Liver (tissue), 9 donors: ENCODE results near the gene SHC4. TPM values are rescaled to one million over a fixed set of nuclear protein-coding genes. Genes with fewer than 3 reads are reported as not detected.

Source experiments
- DNase-seq: peaks from one replicate; pipeline ENCODE4 v3.0.0-alpha.2; 2017; ENCODE audit warnings: low spot score
- H3K27ac ChIP-seq, 2 donors: one replicate each; pipeline ENCODE4 v1.7.0; 2013; ENCODE audit warnings: inconsistent platforms in 2 of 2, low read length in 2 of 2, control low read depth in 1 of 2, low read depth in 1 of 2, mild to moderate bottlenecking in 1 of 2
- H3K27me3 ChIP-seq, 4 donors: one replicate each; pipeline versions ENCODE4 v1.6.1 to v1.7.0; 2013; ENCODE audit warnings: low read length in 3 of 4, inconsistent platforms in 1 of 4, mild to moderate bottlenecking in 1 of 4, moderate library complexity in 1 of 4; ENCODE audit not compliant: control insufficient read depth in 4 of 4, insufficient read depth in 4 of 4
- H3K36me3 ChIP-seq, 4 donors: one replicate each; pipeline versions ENCODE4 v1.6.1 to v1.7.0; 2013; ENCODE audit warnings: low read length in 3 of 4, mild to moderate bottlenecking in 3 of 4, low read depth in 1 of 4, moderate library complexity in 1 of 4; ENCODE audit not compliant: control insufficient read depth in 4 of 4, insufficient read depth in 3 of 4
- H3K4me1 ChIP-seq, 4 donors: one replicate each; pipeline versions ENCODE4 v1.6.1 to v1.7.0; 2013; ENCODE audit warnings: low read length in 3 of 4, mild to moderate bottlenecking in 3 of 4, moderate library complexity in 1 of 4; ENCODE audit not compliant: control insufficient read depth in 4 of 4, insufficient read depth in 4 of 4
- H3K4me3 ChIP-seq, 3 donors: one replicate each; pipeline versions ENCODE4 v1.6.1 to v1.7.0; 2013; ENCODE audit warnings: low read length in 3 of 3, control low read depth in 1 of 3, low read depth in 1 of 3, mild to moderate bottlenecking in 1 of 3
- H3K9ac ChIP-seq, 2 donors: one replicate each; pipeline ENCODE4 v1.7.0; 2013; ENCODE audit warnings: low read length in 2 of 2, mild to moderate bottlenecking in 2 of 2, moderate library complexity in 2 of 2, control low read depth in 1 of 2, low read depth in 1 of 2
- H3K9me3 ChIP-seq, 4 donors: one replicate each; pipeline versions ENCODE4 v1.6.1 to v1.7.0; 2013; ENCODE audit warnings: low read length in 3 of 4; ENCODE audit not compliant: control insufficient read depth in 4 of 4
- EGR1 ChIP-seq, 2 donors: IDR thresholded peaks; 2 replicates each; pipeline ENCODE4 v1.6.1; 2016 to 2018; ENCODE audit warnings: antibody characterized with exemption in 2 of 2, low read depth in 2 of 2
- FOXA2 ChIP-seq: IDR thresholded peaks from 2 replicates; pipeline ENCODE4 v1.6.1; 2016; ENCODE audit warnings: antibody characterized with exemption
- GABPA ChIP-seq, 2 donors: IDR thresholded peaks in 1 of 2; conservative IDR thresholded peaks in 1 of 2; 2 replicates each; pipeline ENCODE4 v1.6.1; 2016; ENCODE audit warnings: antibody characterized with exemption in 2 of 2, mild to moderate bottlenecking in 1 of 2, moderate library complexity in 1 of 2
- HNF4A ChIP-seq, 2 donors: conservative IDR thresholded peaks; 2 replicates each; pipeline ENCODE4 v1.6.1; 2016; ENCODE audit warnings: antibody characterized with exemption in 2 of 2, mild to moderate bottlenecking in 2 of 2
- HNF4G ChIP-seq: IDR thresholded peaks from 2 replicates; pipeline ENCODE4 v1.6.1; 2016; ENCODE audit warnings: antibody characterized with exemption
- NR2F2 ChIP-seq: IDR thresholded peaks from 2 replicates; pipeline ENCODE4 v1.6.1; 2016; ENCODE audit warnings: antibody characterized with exemption
- RAD21 ChIP-seq, 2 donors: IDR thresholded peaks; 2 replicates each; pipeline ENCODE4 v1.6.1; 2016; ENCODE audit warnings: antibody characterized with exemption in 2 of 2, mild to moderate bottlenecking in 2 of 2
- RXRA ChIP-seq, 2 donors: IDR thresholded peaks; 2 replicates each; pipeline ENCODE4 v1.6.1; 2017 to 2018; ENCODE audit warnings: antibody characterized with exemption in 2 of 2, mild to moderate bottlenecking in 1 of 2
- SP1 ChIP-seq: IDR thresholded peaks from 2 replicates; pipeline ENCODE4 v1.6.1; 2018; ENCODE audit warnings: antibody characterized with exemption, mild to moderate bottlenecking
- TAF1 ChIP-seq: conservative IDR thresholded peaks from 2 replicates; pipeline ENCODE4 v1.6.1; 2016; ENCODE audit warnings: antibody characterized with exemption, mild to moderate bottlenecking
- ZBTB33 ChIP-seq: IDR thresholded peaks from 2 replicates; pipeline ENCODE4 v1.6.1; 2016; ENCODE audit warnings: antibody characterized with exemption
- WGBS: extraction: QIAGEN DNeasy Blood & Tissue Kit; methylation state at CpG from one replicate; pipeline ENCODE4 v1.1.7; 2013; 5-methylcytosine and 5-hydroxymethylcytosine counted together
- polyA plus RNA-seq, 2 donors: library from polyadenylated mRNA; stranded (reverse) in 1 of 2; unstranded in 1 of 2; fragments of 200-250 nt in 1 of 2; fragments of >200 nt in 1 of 2; fragmentation: Nextera tagmentation in 1 of 2; extraction: Ambion mirVana in 1 of 2; gene quantifications; one replicate each; pipeline versions ENCODE4 v1.2.1 to v1.2.3, GENCODE V29; 2013 to 2015
- total RNA-seq, 2 donors: library from RNA; depleted of rRNA; stranded (reverse); fragments of >200 nt; gene quantifications; one replicate each; pipeline ENCODE4 v1.2.3, GENCODE V29; 2014
- TF ChIP-seq, protein P1 (sequence below): IDR thresholded peaks from 2 replicates; pipeline ENCODE4 v1.6.1; 2016; ENCODE audit warnings: antibody characterized with exemption
- donor health status: healthy.
- donor health status: healthy.
- donor health status: healthy.
- donor health status: healthy.
- donor health status: healthy.

SHC4 gene
- total and polyA plus RNA-seq, 4 donors = under 0.01 to 0.19 (median 0.05) TPM

DNA sequence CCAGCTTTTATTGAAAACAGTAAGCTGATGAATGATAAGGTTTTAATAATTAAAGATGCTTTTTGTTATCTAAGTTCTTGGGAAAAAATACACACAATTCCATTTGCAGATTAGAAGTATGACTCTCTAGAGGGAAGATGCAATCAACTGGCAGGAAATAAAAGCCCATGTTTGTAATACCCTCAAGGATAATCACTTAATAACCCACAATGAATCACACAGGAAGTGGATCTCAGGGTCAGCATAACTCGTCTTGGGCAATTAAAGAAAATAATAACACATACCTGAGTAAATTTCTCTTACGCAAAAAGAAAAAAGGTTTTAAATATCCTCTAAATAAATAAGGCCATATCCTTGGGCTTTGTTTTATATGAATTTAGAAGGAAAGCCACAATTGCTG is 95.2 kb downstream of the SHC4 start:
- TF ChIP-seq NR2F2 (no peak), RAD21 (IDR thresholded peaks at IDR 0.05) (no peak)
- TF ChIP-seq, protein P1, sequence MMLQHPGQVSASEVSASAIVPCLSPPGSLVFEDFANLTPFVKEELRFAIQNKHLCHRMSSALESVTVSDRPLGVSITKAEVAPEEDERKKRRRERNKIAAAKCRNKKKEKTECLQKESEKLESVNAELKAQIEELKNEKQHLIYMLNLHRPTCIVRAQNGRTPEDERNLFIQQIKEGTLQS = no peak
- H3K9ac ChIP-seq = no peak overlapping the region
- no peaks in the 10 kb centered on the region for H3K27me3 ChIP-seq
- H3K9me3 ChIP-seq = no peaks in the 10 kb centered on the region
- H3K27ac ChIP-seq = no peak overlapping the region
- H3K4me3 ChIP-seq = no peak overlapping the region
- DNase-seq = no peak
- no peaks in the 10 kb centered on the region for H3K36me3 ChIP-seq
- WGBS = 74% methylated on average over 2 of the region's 2 CpGs
- H3K4me1 ChIP-seq = no peaks in the 10 kb centered on the region

GRCh38 chr15:48868023-48868422 is 95.7 kb downstream of the SHC4 start:
- no peak overlapping the region for H3K27ac ChIP-seq
- H3K4me3 ChIP-seq = no peak overlapping the region
- TF ChIP-seq FOXA2 = no peak
- TF ChIP-seq NR2F2 = no peak
- TF ChIP-seq GABPA (IDR thresholded peaks at IDR 0.05 in 1 of 2, conservative IDR thresholded peaks at IDR 0.05 in 1 of 2) = no peak
- TF ChIP-seq ZBTB33 = no peak
- no peak for TF ChIP-seq SP1
- no peaks in the 10 kb centered on the region for H3K36me3 ChIP-seq
- H3K27me3 ChIP-seq = no peaks in the 10 kb centered on the region
- H3K9ac ChIP-seq = no peak overlapping the region
- H3K9me3 ChIP-seq = no peaks in the 10 kb centered on the region
- no peaks in the 10 kb centered on the region for H3K4me1 ChIP-seq
- DNase-seq = no peak

DNA sequence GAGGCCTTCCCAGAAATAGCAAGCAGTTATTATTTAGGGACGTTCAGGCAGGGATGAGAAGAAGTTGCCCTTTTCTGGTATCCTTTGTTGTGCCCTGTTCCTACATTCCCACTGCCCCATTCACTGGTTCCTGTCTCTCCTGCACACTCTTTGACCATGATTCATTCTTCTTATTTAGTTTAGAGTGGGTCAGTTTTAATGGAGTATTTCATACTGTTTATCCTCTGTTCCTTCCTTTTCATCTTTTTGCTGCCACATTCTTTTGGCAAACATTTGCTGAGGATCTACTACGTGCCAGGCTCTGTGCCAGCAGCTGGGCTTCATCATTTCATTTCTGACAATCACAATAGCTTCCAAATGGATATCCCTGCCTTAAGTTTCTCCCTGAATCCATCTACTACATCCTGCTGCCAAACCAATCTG is 97.6 kb downstream of the SHC4 start:
- H3K4me3 ChIP-seq = no peak overlapping the region
- no peak overlapping the region for H3K27ac ChIP-seq
- H3K9me3 ChIP-seq = no peaks in the 10 kb centered on the region
- DNase-seq = no peak
- WGBS = 63% methylated on average over 2 of the region's 2 CpGs
- no peak for TF ChIP-seq TAF1
- TF ChIP-seq RXRA (IDR thresholded peaks at IDR 0.05) = no peak
- no peak for TF ChIP-seq HNF4G
- no peak for TF ChIP-seq ZBTB33
- no peak for TF ChIP-seq EGR1 (IDR thresholded peaks at IDR 0.05; ENCODE audit: low read depth in 2 of 2)
- TF ChIP-seq HNF4A (conservative IDR thresholded peaks at IDR 0.05) = no peak
- no peaks in the 10 kb centered on the region for H3K36me3 ChIP-seq
- no peaks in the 10 kb centered on the region for H3K27me3 ChIP-seq
- H3K4me1 ChIP-seq = no peaks in the 10 kb centered on the region
- H3K9ac ChIP-seq = no peak overlapping the region
